ENCODE results near the gene JAML.
A peak's percentile ranks its signal among the peaks of the same experiment; 100 is the strongest.

DNA sequence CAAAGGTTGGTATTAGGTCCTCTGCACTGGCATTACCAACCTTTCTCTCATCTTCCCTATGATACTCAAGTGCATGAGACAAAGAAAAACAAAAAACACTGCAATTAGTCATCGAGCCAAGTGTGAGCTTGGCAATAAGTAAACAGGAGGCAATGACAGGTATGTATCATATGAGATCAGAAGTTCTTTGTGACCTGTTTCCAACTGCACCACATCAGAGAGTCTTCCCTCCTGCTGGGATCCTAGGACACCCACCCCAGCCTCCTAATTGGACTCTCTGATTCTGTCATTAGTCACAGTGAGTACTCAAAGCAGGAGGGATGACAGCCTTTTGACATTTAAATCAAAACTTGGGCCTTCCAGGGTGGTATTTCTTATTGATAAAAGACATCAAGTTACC, 7.8 kb upstream of the JAML start:
- TF ChIP-seq XBP1 (CRISPR knock-in tag; IDR thresholded peaks at IDR 0.05) (no peak), POLR2A (IDR thresholded peaks at IDR 0.05; ENCODE audit: insufficient read depth in 1 of 2, low read depth in 2 of 2, low read length in 2 of 2) (no peak), ZNF274 (CRISPR knock-in tag; IDR thresholded peaks at IDR 0.05) (no peak), MAX (IDR thresholded peaks at IDR 0.05) (no peak), EP300 (IDR thresholded peaks at IDR 0.05; ENCODE audit: low read depth in 2 of 2, low read length in 2 of 2) (peak in 1 of 2 experiments; percentile 15; a peak in 1 of 4 replicates), EP300 (CRISPR knock-in tag; IDR thresholded peaks at IDR 0.05; ENCODE audit: borderline replicate concordance) (no peak), IRF1 (CRISPR knock-in tag; IDR thresholded peaks at IDR 0.05; ENCODE audit: low read depth) (no peak), JUNB (CRISPR knock-in tag; IDR thresholded peaks at IDR 0.05; ENCODE audit: borderline replicate concordance) (no peak), EZH2 (conservative IDR thresholded peaks at IDR 0.05; ENCODE audit: low read depth, low read length) (no peak), NR2F2 (IDR thresholded peaks at IDR 0.05; ENCODE audit: borderline replicate concordance, low read depth) (no peak), U2AF1 (optimal IDR thresholded peaks at IDR 0.05; ENCODE audit: low read depth, low read length) (no peak)
- TF ChIP-seq, protein P1, sequence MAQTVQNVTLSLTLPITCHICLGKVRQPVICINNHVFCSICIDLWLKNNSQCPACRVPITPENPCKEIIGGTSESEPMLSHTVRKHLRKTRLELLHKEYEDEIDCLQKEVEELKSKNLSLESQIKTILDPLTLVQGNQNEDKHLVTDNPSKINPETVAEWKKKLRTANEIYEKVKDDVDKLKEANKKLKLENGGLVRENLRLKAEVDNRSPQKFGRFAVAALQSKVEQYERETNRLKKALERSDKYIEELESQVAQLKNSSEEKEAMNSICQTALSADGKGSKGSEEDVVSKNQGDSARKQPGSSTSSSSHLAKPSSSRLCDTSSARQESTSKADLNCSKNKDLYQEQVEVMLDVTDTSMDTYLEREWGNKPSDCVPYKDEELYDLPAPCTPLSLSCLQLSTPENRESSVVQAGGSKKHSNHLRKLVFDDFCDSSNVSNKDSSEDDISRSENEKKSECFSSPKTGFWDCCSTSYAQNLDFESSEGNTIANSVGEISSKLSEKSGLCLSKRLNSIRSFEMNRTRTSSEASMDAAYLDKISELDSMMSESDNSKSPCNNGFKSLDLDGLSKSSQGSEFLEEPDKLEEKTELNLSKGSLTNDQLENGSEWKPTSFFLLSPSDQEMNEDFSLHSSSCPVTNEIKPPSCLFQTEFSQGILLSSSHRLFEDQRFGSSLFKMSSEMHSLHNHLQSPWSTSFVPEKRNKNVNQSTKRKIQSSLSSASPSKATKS (CRISPR knock-in tag; IDR thresholded peaks at IDR 0.05) = no peak
- TF ChIP-seq, protein P2, sequence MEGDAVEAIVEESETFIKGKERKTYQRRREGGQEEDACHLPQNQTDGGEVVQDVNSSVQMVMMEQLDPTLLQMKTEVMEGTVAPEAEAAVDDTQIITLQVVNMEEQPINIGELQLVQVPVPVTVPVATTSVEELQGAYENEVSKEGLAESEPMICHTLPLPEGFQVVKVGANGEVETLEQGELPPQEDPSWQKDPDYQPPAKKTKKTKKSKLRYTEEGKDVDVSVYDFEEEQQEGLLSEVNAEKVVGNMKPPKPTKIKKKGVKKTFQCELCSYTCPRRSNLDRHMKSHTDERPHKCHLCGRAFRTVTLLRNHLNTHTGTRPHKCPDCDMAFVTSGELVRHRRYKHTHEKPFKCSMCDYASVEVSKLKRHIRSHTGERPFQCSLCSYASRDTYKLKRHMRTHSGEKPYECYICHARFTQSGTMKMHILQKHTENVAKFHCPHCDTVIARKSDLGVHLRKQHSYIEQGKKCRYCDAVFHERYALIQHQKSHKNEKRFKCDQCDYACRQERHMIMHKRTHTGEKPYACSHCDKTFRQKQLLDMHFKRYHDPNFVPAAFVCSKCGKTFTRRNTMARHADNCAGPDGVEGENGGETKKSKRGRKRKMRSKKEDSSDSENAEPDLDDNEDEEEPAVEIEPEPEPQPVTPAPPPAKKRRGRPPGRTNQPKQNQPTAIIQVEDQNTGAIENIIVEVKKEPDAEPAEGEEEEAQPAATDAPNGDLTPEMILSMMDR (CRISPR knock-in tag; IDR thresholded peaks at IDR 0.05) = no peak
- TF ChIP-seq, protein P3, sequence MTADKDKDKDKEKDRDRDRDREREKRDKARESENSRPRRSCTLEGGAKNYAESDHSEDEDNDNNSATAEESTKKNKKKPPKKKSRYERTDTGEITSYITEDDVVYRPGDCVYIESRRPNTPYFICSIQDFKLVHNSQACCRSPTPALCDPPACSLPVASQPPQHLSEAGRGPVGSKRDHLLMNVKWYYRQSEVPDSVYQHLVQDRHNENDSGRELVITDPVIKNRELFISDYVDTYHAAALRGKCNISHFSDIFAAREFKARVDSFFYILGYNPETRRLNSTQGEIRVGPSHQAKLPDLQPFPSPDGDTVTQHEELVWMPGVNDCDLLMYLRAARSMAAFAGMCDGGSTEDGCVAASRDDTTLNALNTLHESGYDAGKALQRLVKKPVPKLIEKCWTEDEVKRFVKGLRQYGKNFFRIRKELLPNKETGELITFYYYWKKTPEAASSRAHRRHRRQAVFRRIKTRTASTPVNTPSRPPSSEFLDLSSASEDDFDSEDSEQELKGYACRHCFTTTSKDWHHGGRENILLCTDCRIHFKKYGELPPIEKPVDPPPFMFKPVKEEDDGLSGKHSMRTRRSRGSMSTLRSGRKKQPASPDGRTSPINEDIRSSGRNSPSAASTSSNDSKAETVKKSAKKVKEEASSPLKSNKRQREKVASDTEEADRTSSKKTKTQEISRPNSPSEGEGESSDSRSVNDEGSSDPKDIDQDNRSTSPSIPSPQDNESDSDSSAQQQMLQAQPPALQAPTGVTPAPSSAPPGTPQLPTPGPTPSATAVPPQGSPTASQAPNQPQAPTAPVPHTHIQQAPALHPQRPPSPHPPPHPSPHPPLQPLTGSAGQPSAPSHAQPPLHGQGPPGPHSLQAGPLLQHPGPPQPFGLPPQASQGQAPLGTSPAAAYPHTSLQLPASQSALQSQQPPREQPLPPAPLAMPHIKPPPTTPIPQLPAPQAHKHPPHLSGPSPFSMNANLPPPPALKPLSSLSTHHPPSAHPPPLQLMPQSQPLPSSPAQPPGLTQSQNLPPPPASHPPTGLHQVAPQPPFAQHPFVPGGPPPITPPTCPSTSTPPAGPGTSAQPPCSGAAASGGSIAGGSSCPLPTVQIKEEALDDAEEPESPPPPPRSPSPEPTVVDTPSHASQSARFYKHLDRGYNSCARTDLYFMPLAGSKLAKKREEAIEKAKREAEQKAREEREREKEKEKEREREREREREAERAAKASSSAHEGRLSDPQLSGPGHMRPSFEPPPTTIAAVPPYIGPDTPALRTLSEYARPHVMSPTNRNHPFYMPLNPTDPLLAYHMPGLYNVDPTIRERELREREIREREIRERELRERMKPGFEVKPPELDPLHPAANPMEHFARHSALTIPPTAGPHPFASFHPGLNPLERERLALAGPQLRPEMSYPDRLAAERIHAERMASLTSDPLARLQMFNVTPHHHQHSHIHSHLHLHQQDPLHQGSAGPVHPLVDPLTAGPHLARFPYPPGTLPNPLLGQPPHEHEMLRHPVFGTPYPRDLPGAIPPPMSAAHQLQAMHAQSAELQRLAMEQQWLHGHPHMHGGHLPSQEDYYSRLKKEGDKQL (CRISPR knock-in tag; IDR thresholded peaks at IDR 0.05; ENCODE audit: low read depth) = no peak
